Measurements from ENCODE around the gene R3HDM2. TPM values are rescaled to one million over a fixed set of nuclear protein-coding genes. Genes with fewer than 3 reads are reported as not detected.
"Not testable (repeated sequence)": the region's sequence is repeated elsewhere in the genome, so short reads cannot be mapped to it uniquely, and the experiment has no call there.

The R3HDM2 gene
- total RNA-seq, 1 experiment from 2014 or later, result 45.4 TPM

DNA sequence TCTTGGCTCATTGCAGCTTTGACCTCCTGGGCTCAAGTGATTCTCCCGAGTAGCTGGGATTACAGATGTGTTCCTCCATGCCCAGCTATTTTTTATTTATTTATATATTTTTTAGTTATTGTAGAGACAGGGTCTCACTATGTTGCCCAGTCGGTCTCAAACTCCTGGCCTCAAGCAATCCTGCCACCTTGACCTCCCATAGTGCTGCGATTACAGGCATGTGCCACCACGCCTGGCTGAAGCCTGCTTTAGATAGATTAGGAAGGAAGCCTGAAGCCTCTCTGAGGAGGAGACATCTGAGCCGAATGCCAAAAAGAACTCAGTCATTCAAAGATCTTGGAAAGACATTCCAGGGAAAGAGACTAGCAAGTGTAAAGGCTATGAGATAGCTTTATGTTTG is 13.9 kb upstream of the R3HDM2 start:
- Histone ChIP-seq H3K27me3 (ENCODE audit: insufficient read depth, low read length) (no peaks in the 10 kb centered on the region), H3K36me3 (ENCODE audit: control insufficient read depth in 1 of 2, insufficient read depth in 2 of 2, low read length in 2 of 2) (no peaks in the 10 kb centered on the region), H3K9me3 (ENCODE audit: control insufficient read depth in 1 of 2, insufficient read depth in 1 of 2, low read depth in 1 of 2, low read length in 2 of 2) (peaks cover 0 to 8% of the 10 kb centered on the region in 2 experiments; a peak in 1 of 4 replicates), H3K9ac (ENCODE audit: low read length) (no peak overlapping the region), H3K9me2 (ENCODE audit: insufficient read depth) (no peaks in the 10 kb centered on the region), H2AFZ (ENCODE audit: low read depth, low read length, poor library complexity, severe bottlenecking) (no peak overlapping the region), H3K4me3 (replicated peaks in 1 of 2; ENCODE audit: low read depth in 1 of 2, low read length in 2 of 2) (no peak overlapping the region), H3K4me2 (ENCODE audit: low read length) (no peak overlapping the region), H4K20me1 (ENCODE audit: insufficient read depth) (no peaks in the 10 kb centered on the region), H3K27ac (ENCODE audit: low read depth, low read length) (no peak overlapping the region), H3K79me2 (ENCODE audit: insufficient read depth, low read length) (no peaks in the 10 kb centered on the region), H3K4me1 (ENCODE audit: control insufficient read depth in 1 of 2, insufficient read depth in 2 of 2, low read length in 2 of 2) (no peaks in the 10 kb centered on the region)
- intact Hi-C loops (cut with micrococcal nuclease), result no loop called here
- ATAC-seq, result no peak
- no peak for DNase-seq (ENCODE audit: low read depth, low spot score)
- POLR2A ChIA-PET, result no interaction called here
- TF ChIP-seq, protein P1, sequence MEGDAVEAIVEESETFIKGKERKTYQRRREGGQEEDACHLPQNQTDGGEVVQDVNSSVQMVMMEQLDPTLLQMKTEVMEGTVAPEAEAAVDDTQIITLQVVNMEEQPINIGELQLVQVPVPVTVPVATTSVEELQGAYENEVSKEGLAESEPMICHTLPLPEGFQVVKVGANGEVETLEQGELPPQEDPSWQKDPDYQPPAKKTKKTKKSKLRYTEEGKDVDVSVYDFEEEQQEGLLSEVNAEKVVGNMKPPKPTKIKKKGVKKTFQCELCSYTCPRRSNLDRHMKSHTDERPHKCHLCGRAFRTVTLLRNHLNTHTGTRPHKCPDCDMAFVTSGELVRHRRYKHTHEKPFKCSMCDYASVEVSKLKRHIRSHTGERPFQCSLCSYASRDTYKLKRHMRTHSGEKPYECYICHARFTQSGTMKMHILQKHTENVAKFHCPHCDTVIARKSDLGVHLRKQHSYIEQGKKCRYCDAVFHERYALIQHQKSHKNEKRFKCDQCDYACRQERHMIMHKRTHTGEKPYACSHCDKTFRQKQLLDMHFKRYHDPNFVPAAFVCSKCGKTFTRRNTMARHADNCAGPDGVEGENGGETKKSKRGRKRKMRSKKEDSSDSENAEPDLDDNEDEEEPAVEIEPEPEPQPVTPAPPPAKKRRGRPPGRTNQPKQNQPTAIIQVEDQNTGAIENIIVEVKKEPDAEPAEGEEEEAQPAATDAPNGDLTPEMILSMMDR (IDR thresholded peaks at IDR 0.05 in 2 of 3, conservative IDR thresholded peaks at IDR 0.05 in 1 of 3; ENCODE audit: borderline replicate concordance in 1 of 3, insufficient read depth in 1 of 3, low read depth in 2 of 3, low read length in 2 of 3), result no peak
- TF ChIP-seq POLR2A (IDR thresholded peaks at IDR 0.05; ENCODE audit: borderline replicate concordance, extremely low read depth, insufficient read depth, insufficient read length) (no peak), ATF3 (IDR thresholded peaks at IDR 0.05) (no peak), EZH2 (IDR thresholded peaks at IDR 0.05) (no peak), YY1 (IDR thresholded peaks at IDR 0.05; ENCODE audit: extremely low read depth, insufficient replicate concordance, low read depth, low read length) (no peak), POLR2AphosphoS5 (IDR thresholded peaks at IDR 0.05; ENCODE audit: low read depth, low read length) (no peak), FOSL1 (IDR thresholded peaks at IDR 0.05; ENCODE audit: low read depth) (no peak), ZNF274 (IDR thresholded peaks at IDR 0.05; ENCODE audit: low read depth, low read length) (no peak), CBX3 (IDR thresholded peaks at IDR 0.05; ENCODE audit: low read depth) (no peak), EGR1 (IDR thresholded peaks at IDR 0.05; ENCODE audit: low read depth) (no peak), CEBPB (IDR thresholded peaks at IDR 0.05; ENCODE audit: low read depth) (no peak)
- TF ChIP-seq, protein P2, sequence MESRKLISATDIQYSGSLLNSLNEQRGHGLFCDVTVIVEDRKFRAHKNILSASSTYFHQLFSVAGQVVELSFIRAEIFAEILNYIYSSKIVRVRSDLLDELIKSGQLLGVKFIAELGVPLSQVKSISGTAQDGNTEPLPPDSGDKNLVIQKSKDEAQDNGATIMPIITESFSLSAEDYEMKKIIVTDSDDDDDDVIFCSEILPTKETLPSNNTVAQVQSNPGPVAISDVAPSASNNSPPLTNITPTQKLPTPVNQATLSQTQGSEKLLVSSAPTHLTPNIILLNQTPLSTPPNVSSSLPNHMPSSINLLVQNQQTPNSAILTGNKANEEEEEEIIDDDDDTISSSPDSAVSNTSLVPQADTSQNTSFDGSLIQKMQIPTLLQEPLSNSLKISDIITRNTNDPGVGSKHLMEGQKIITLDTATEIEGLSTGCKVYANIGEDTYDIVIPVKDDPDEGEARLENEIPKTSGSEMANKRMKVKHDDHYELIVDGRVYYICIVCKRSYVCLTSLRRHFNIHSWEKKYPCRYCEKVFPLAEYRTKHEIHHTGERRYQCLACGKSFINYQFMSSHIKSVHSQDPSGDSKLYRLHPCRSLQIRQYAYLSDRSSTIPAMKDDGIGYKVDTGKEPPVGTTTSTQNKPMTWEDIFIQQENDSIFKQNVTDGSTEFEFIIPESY (IDR thresholded peaks at IDR 0.05; ENCODE audit: extremely low read depth, insufficient replicate concordance, low read length), result no peak
- TF ChIP-seq, protein P3, sequence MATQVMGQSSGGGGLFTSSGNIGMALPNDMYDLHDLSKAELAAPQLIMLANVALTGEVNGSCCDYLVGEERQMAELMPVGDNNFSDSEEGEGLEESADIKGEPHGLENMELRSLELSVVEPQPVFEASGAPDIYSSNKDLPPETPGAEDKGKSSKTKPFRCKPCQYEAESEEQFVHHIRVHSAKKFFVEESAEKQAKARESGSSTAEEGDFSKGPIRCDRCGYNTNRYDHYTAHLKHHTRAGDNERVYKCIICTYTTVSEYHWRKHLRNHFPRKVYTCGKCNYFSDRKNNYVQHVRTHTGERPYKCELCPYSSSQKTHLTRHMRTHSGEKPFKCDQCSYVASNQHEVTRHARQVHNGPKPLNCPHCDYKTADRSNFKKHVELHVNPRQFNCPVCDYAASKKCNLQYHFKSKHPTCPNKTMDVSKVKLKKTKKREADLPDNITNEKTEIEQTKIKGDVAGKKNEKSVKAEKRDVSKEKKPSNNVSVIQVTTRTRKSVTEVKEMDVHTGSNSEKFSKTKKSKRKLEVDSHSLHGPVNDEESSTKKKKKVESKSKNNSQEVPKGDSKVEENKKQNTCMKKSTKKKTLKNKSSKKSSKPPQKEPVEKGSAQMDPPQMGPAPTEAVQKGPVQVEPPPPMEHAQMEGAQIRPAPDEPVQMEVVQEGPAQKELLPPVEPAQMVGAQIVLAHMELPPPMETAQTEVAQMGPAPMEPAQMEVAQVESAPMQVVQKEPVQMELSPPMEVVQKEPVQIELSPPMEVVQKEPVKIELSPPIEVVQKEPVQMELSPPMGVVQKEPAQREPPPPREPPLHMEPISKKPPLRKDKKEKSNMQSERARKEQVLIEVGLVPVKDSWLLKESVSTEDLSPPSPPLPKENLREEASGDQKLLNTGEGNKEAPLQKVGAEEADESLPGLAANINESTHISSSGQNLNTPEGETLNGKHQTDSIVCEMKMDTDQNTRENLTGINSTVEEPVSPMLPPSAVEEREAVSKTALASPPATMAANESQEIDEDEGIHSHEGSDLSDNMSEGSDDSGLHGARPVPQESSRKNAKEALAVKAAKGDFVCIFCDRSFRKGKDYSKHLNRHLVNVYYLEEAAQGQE (IDR thresholded peaks at IDR 0.05; ENCODE audit: low read depth), result no peak
- RAD21 ChIA-PET (ENCODE audit: low non-redundant PET in 1 of 2, low total read pairs in 2 of 2, uncharacterized antibody in 2 of 2, unreplicated experiment in 2 of 2), result no interaction called here
- CTCF ChIA-PET, result interaction anchor here (1.4 kb wide), 1 partner anchor 11 kb away, joined by 8 read pairs; the partner anchor contains the start of gene INHBE
- BruUV-seq (replicated peaks), result no TSS peak

GRCh38 chr12:57444337-57444736 is 13.5 kb upstream of the R3HDM2 start:
- H3K9me2 ChIP-seq (ENCODE audit: insufficient read depth); H3K9me3 ChIP-seq (ENCODE audit: control insufficient read depth in 1 of 2, insufficient read depth in 1 of 2, low read depth in 1 of 2, low read length in 2 of 2); POLR2A ChIA-PET; H2AFZ ChIP-seq (ENCODE audit: low read depth, low read length, poor library complexity, severe bottlenecking); H3K27ac ChIP-seq (ENCODE audit: low read depth, low read length); ATAC-seq; RAD21 ChIA-PET (ENCODE audit: low non-redundant PET in 1 of 2, low total read pairs in 2 of 2, uncharacterized antibody in 2 of 2, unreplicated experiment in 2 of 2); H3K4me3 ChIP-seq (replicated peaks in 1 of 2; ENCODE audit: low read depth in 1 of 2, low read length in 2 of 2); H3K4me1 ChIP-seq (ENCODE audit: control insufficient read depth in 1 of 2, insufficient read depth in 2 of 2, low read length in 2 of 2); H3K4me2 ChIP-seq (ENCODE audit: low read length); H3K9ac ChIP-seq (ENCODE audit: low read length); DNase-seq (ENCODE audit: low read depth, low spot score); H3K79me2 ChIP-seq (ENCODE audit: insufficient read depth, low read length); H3K27me3 ChIP-seq (ENCODE audit: insufficient read depth, low read length); BruUV-seq (replicated peaks); H3K36me3 ChIP-seq (ENCODE audit: control insufficient read depth in 1 of 2, insufficient read depth in 2 of 2, low read length in 2 of 2); H4K20me1 ChIP-seq (ENCODE audit: insufficient read depth); intact Hi-C loops (cut with micrococcal nuclease): not testable (repeated sequence)
- CTCF ChIA-PET, result interaction anchor here (1.4 kb wide), 1 partner anchor 11 kb away, joined by 8 read pairs; the partner anchor contains the start of gene INHBE

Data from HCT116 (cell line).